ENCODE results near the gene ZBTB16. TPM values are rescaled to one million over a fixed set of nuclear protein-coding genes. Genes with fewer than 3 reads are reported as not detected.

Gene ZBTB16
- total and polyA plus RNA-seq, 7 experiments from 2014 or later: 3.0 to 22.1 (median 7.2) TPM

DNA sequence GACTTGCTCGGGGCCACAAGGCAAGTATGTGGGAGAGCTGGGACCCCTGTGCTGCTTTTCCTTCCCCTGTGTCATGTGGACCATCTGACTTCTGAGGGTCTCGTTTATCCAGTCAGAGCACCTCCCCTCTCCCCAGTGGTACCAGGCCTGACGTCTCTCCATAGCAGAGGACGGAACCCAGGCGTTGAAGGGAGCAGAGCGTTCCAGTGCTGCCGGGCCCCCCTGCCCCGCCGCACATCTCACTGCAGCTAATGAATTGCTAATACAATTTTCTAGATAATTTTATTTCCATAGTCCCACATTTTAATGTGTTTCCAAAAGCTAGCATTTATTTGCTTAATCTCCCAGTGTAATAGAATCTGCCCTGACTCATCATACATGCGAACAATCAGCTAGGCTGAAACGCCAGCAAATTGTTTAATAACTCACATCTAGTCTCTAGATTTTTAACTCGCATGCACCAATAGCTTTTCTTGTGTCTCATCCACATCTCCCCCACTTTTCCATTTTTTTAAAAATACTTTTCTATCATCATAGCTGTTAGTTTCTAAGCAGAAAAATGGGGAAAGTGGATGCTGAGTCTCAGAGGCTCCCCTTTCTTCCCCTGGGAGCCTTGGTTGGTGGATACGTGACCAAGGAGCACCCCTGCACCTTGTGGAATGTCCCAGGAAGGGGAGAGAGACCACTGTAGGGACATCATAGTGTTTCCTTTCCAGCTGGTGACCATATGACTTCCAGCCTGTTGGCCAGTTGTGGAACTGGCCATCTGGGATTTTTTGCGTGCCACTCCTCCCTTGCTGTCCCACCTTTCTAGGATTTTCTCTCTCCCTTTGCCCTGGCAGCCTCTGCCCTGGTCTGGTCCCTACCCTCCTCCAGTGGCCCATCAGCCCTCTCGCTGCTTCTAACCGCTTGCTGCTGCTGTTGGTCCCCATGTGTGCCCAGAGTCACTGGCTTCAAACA is 178.1 kb downstream of the ZBTB16 start:
- H3K4me3 Mint-ChIP-seq: no peak overlapping the region
- H3K36me3 Mint-ChIP-seq: no peaks in the 10 kb centered on the region
- peaks cover 0 to 40% (median 0%) of the 10 kb centered on the region in 5 donors for H3K27me3 Mint-ChIP-seq
- CTCF ChIA-PET: interaction anchor here (1.4 kb wide), 1 partner anchor 12 kb away, joined by 3 read pairs; no protein-coding TSS in a partner anchor
- no peaks in the 10 kb centered on the region for H3K27me3 ChIP-seq (ENCODE audit: control insufficient read depth in 2 of 2, insufficient read depth in 2 of 2, low read length in 2 of 2)
- H3K4me3 ChIP-seq (ENCODE audit: low read length): no peak overlapping the region
- H3K4me1 ChIP-seq (ENCODE audit: control insufficient read depth in 2 of 2, insufficient read depth in 2 of 2, low read length in 2 of 2): no peaks in the 10 kb centered on the region
- no peak overlapping the region for H3K27ac ChIP-seq (ENCODE audit: low read depth, low read length)
- H3K9me3 ChIP-seq (ENCODE audit: control insufficient read depth in 2 of 3, low read length in 3 of 3): no peaks in the 10 kb centered on the region
- H3K27ac Mint-ChIP-seq: peak overlapping the region in 1 of 9 donors; percentile 17
- H3K9me3 Mint-ChIP-seq: no peaks in the 10 kb centered on the region
- intact Hi-C loops (cut with micrococcal nuclease): no loop called here
- peaks cover 0 to 12% (median 0%) of the 10 kb centered on the region in 7 donors for H3K4me1 Mint-ChIP-seq
- POLR2A ChIA-PET: no interaction called here
- DNase-seq (no peak), ATAC-seq (no peak)
- H3K36me3 ChIP-seq (ENCODE audit: control insufficient read depth in 2 of 3, insufficient read depth in 3 of 3, low read length in 3 of 3): no peaks in the 10 kb centered on the region

DNA sequence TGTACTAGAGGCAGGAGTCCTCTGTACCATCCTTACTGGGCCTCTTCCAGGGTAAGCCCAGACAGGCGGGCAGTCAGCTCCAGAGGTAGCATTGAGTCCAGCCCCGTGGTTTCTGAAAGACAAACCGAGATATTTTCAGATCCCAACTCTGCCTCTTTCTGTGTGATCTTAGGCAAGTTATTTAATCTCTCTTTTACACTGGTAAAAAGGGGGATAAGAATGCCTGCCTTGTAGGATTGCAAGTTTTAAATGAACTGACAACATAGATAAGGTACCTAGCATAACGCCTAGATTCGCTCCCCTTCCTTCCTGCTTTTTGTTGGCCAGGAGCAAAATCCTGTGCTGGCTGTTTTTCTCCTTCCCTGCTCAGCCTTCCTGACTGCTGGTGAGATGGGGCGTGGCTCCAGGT is 180.2 kb downstream of the ZBTB16 start:
- no peak overlapping the region for H3K4me3 ChIP-seq (ENCODE audit: low read length)
- no peaks in the 10 kb centered on the region for H3K9me3 ChIP-seq (ENCODE audit: control insufficient read depth in 2 of 3, low read length in 3 of 3)
- no peaks in the 10 kb centered on the region for H3K27me3 ChIP-seq (ENCODE audit: control insufficient read depth in 2 of 2, insufficient read depth in 2 of 2, low read length in 2 of 2)
- no peaks in the 10 kb centered on the region for H3K4me1 ChIP-seq (ENCODE audit: control insufficient read depth in 2 of 2, insufficient read depth in 2 of 2, low read length in 2 of 2)
- peaks cover 0 to 7% (median 0%) of the 10 kb centered on the region in 7 donors for H3K4me1 Mint-ChIP-seq
- no peak overlapping the region for H3K27ac Mint-ChIP-seq
- ChIA-PET CTCF (no interaction called here), POLR2A (no interaction called here)
- intact Hi-C loops (cut with micrococcal nuclease): no loop called here
- no peak for ATAC-seq
- no peak for DNase-seq
- H3K9me3 Mint-ChIP-seq: no peaks in the 10 kb centered on the region
- peaks cover 0 to 31% (median 0%) of the 10 kb centered on the region in 5 donors for H3K27me3 Mint-ChIP-seq
- no peaks in the 10 kb centered on the region for H3K36me3 ChIP-seq (ENCODE audit: control insufficient read depth in 2 of 3, insufficient read depth in 3 of 3, low read length in 3 of 3)
- no peaks in the 10 kb centered on the region for H3K36me3 Mint-ChIP-seq
- H3K27ac ChIP-seq (ENCODE audit: low read depth, low read length): no peak overlapping the region
- H3K4me3 Mint-ChIP-seq: no peak overlapping the region

DNA sequence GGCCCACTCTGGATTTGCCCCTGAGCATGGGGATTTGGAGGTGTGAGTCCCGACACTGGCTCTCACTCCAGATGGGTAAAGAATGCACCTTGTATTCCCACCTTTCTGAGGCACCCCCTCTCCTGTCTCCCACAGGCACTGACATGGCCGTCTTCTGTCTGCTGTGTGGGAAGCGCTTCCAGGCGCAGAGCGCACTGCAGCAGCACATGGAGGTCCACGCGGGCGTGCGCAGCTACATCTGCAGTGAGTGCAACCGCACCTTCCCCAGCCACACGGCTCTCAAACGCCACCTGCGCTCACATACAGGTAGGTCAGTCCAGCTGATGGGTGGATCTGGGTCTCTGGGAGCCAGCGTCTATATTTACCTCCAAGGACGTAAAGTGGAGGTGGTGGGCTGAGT is 182.5 kb downstream of the ZBTB16 start:
- Histone ChIP-seq H3K4me1 (ENCODE audit: control insufficient read depth in 2 of 2, insufficient read depth in 2 of 2, low read length in 2 of 2) (no peaks in the 10 kb centered on the region), H3K27me3 (ENCODE audit: control insufficient read depth in 2 of 2, insufficient read depth in 2 of 2, low read length in 2 of 2) (no peaks in the 10 kb centered on the region), H3K4me3 (ENCODE audit: low read length) (no peak overlapping the region), H3K36me3 (ENCODE audit: control insufficient read depth in 2 of 3, insufficient read depth in 3 of 3, low read length in 3 of 3) (no peaks in the 10 kb centered on the region), H3K9me3 (ENCODE audit: control insufficient read depth in 2 of 3, low read length in 3 of 3) (no peaks in the 10 kb centered on the region), H3K27ac (ENCODE audit: low read depth, low read length) (no peak overlapping the region)
- CTCF ChIA-PET: interaction anchor here (0.9 kb wide), 1 partner anchor 12 kb away, joined by 3 read pairs; no protein-coding TSS in a partner anchor
- no peaks in the 10 kb centered on the region for H3K9me3 Mint-ChIP-seq
- H3K27ac Mint-ChIP-seq: no peak overlapping the region
- peaks cover 0 to 6% (median 0%) of the 10 kb centered on the region in 7 donors for H3K4me1 Mint-ChIP-seq
- POLR2A ChIA-PET: no interaction called here
- peaks cover 0 to 14% (median 0%) of the 10 kb centered on the region in 5 donors for H3K27me3 Mint-ChIP-seq
- ATAC-seq (no peak), DNase-seq (no peak)
- intact Hi-C loops (cut with micrococcal nuclease): no loop called here
- H3K36me3 Mint-ChIP-seq: no peaks in the 10 kb centered on the region
- no peak overlapping the region for H3K4me3 Mint-ChIP-seq

DNA sequence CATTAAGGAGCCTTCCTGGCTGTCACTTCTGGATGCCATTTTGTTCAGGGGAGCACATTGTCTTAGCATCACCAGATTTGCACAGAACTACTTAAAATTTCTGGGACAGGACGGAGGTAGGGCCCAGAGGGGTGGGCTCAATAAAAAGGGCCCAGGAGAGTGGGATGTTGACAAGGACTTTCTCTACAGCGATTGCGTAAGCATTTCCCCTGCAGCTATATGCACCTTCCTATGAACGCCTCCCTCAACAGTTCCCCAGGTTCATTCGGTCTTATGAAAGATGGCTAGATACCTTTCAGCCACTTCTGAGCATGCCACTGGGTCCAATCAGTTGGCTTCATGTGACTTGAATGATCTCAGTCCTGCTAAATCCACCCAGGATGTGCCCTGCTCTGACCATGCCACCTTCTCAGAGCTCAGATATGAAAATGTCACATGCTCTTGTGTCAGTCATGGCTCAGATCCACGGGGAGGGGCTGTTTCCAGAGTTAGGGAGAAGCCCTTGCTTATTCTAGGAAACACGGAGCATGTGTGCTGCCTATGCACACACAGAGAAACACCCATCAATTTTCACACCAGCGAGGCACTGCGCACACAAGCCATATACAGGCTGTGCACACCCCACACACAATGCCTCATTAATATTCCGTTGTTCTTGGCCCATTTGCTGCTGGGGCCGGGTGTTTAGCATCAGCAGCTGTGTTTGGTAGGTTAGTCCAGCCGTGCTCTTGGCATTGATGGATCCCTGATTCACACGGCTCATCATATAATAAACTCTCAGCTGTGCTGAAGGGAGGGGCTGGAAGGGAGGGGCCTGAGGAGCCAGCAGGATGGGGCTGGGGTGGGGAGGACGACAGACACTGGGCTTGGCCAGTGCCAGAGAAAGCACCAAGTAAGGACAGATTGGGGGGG is 184.2 kb downstream of the ZBTB16 start:
- Mint-ChIP-seq H3K27me3 (peaks cover 0 to 7% (median 0%) of the 10 kb centered on the region in 5 donors), H3K27ac (no peak overlapping the region)
- CTCF ChIA-PET: no interaction called here

DNA sequence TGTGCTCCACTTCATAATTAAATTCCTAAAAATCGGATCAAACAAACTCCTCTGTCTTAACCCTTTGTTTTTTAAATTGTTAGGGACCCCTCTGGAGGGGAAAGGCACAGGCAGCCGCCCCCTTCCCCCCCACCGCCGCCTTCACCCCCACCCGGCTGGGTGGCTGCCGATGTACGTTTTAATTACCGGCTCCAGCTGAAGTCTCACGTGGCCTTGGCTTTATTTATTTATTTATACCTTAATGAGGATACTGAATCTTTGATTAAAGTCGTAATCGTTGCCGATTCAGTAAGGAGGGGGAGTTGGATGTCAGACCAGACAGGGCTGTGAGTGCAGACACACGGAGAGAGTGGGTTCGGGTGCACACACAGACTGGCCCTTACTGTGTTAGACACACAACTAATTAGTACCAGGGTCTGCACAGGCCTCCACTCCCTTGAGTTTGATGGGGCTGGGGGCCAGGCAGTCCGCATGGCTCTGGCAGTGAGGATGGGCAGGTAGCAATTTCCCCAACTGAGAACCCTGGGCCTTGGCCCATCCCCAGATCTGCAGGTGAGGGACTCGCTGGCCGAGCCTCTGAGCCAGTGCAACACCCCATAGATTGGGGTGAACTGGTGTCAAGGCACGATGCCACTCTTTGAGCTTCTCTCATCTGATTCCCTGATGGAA is 185.3 kb downstream of the ZBTB16 start:
- DNase-seq: no peak
- H3K4me3 Mint-ChIP-seq: no peak overlapping the region
- no peak overlapping the region for H3K27ac Mint-ChIP-seq
- H3K27me3 Mint-ChIP-seq: peaks cover 0 to 5% (median 0%) of the 10 kb centered on the region in 5 donors
- peaks cover 0 to 6% (median 0%) of the 10 kb centered on the region in 7 donors for H3K4me1 Mint-ChIP-seq
- intact Hi-C loops (cut with micrococcal nuclease): no loop called here
- CTCF ChIA-PET: no interaction called here
- H3K27ac ChIP-seq (ENCODE audit: low read depth, low read length): no peak overlapping the region
- POLR2A ChIA-PET: no interaction called here
- no peaks in the 10 kb centered on the region for H3K36me3 ChIP-seq (ENCODE audit: control insufficient read depth in 2 of 3, insufficient read depth in 3 of 3, low read length in 3 of 3)
- no peaks in the 10 kb centered on the region for H3K9me3 Mint-ChIP-seq
- H3K9me3 ChIP-seq (ENCODE audit: control insufficient read depth in 2 of 3, low read length in 3 of 3): no peaks in the 10 kb centered on the region
- no peaks in the 10 kb centered on the region for H3K4me1 ChIP-seq (ENCODE audit: control insufficient read depth in 2 of 2, insufficient read depth in 2 of 2, low read length in 2 of 2)
- no peak overlapping the region for H3K4me3 ChIP-seq (ENCODE audit: low read length)
- H3K27me3 ChIP-seq (ENCODE audit: control insufficient read depth in 2 of 2, insufficient read depth in 2 of 2, low read length in 2 of 2): no peaks in the 10 kb centered on the region
- ATAC-seq: no peak
- peaks cover 0 to 5% (median 0%) of the 10 kb centered on the region in 5 donors for H3K36me3 Mint-ChIP-seq

More for the DNA sequence above, 184.2 kb downstream of the ZBTB16 start:
- peaks cover 0 to 6% (median 0%) of the 10 kb centered on the region in 7 donors for H3K4me1 Mint-ChIP-seq
- Histone ChIP-seq H3K9me3 (ENCODE audit: control insufficient read depth in 2 of 3, low read length in 3 of 3) (no peaks in the 10 kb centered on the region), H3K27me3 (ENCODE audit: control insufficient read depth in 2 of 2, insufficient read depth in 2 of 2, low read length in 2 of 2) (no peaks in the 10 kb centered on the region), H3K27ac (ENCODE audit: low read depth, low read length) (no peak overlapping the region), H3K36me3 (ENCODE audit: control insufficient read depth in 2 of 3, insufficient read depth in 3 of 3, low read length in 3 of 3) (no peaks in the 10 kb centered on the region), H3K4me1 (ENCODE audit: control insufficient read depth in 2 of 2, insufficient read depth in 2 of 2, low read length in 2 of 2) (no peaks in the 10 kb centered on the region), H3K4me3 (ENCODE audit: low read length) (no peak overlapping the region)
- ATAC-seq: no peak
- POLR2A ChIA-PET: no interaction called here
- intact Hi-C loops (cut with micrococcal nuclease): no loop called here
- DNase-seq: no peak
- H3K9me3 Mint-ChIP-seq: no peaks in the 10 kb centered on the region
- H3K36me3 Mint-ChIP-seq: peaks cover 0 to 5% (median 0%) of the 10 kb centered on the region in 5 donors
- no peak overlapping the region for H3K4me3 Mint-ChIP-seq

DNA sequence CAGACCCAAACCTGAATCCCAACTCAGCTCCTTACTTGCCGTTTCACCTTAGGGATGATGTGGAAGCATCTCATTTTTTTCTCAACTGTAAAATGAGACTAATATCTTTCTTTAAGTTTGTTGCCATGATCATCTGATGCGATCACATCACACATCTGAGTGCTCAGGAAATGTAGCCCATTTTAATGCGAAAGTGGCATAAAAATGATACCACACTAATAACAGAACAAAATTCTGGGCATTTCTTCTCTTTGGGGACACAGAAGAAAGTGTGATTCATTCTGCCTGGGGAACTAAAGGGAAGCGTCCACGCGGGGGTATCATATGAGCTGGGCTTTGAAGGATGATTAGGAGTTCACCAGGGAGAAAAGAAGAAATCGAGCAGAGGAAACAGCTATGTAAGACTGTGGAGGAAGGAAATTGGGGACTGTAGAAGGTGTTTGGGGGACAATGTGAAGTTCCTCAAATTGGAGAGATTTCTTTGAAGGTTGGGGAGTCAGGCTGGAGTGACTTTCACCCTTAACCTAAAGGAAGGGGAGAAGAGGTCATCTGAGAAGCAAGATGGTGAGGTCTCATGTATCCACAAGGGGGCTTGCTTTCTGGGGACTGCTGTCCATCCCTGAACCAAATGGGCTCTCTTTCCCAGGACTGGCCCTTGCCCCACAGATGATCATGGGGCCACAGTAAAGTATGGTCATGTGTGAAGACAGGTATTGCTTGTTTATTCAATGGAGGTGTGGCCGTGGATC is 187.0 kb downstream of the ZBTB16 start:
- POLR2A ChIA-PET: no interaction called here
- no peaks in the 10 kb centered on the region for H3K4me1 ChIP-seq (ENCODE audit: control insufficient read depth in 2 of 2, insufficient read depth in 2 of 2, low read length in 2 of 2)
- H3K27ac Mint-ChIP-seq: no peak overlapping the region
- peaks cover 0 to 6% (median 0%) of the 10 kb centered on the region in 7 donors for H3K4me1 Mint-ChIP-seq
- no peak for DNase-seq
- peaks cover 0 to 9% (median 4%) of the 10 kb centered on the region in 5 donors for H3K36me3 Mint-ChIP-seq
- no peaks in the 10 kb centered on the region for H3K9me3 Mint-ChIP-seq
- H3K27me3 ChIP-seq (ENCODE audit: control insufficient read depth in 2 of 2, insufficient read depth in 2 of 2, low read length in 2 of 2): no peaks in the 10 kb centered on the region
- no peaks in the 10 kb centered on the region for H3K9me3 ChIP-seq (ENCODE audit: control insufficient read depth in 2 of 3, low read length in 3 of 3)
- H3K4me3 Mint-ChIP-seq: no peak overlapping the region
- H3K27ac ChIP-seq (ENCODE audit: low read depth, low read length): no peak overlapping the region
- CTCF ChIA-PET: interaction anchor here (1.4 kb wide), 1 partner anchor 14 kb away, joined by 4 read pairs; no protein-coding TSS in a partner anchor
- H3K27me3 Mint-ChIP-seq: peaks cover 0 to 8% (median 0%) of the 10 kb centered on the region in 5 donors
- ATAC-seq: no peak
- intact Hi-C loops (cut with micrococcal nuclease): no loop called here
- H3K36me3 ChIP-seq (ENCODE audit: control insufficient read depth in 2 of 3, insufficient read depth in 3 of 3, low read length in 3 of 3): no peaks in the 10 kb centered on the region
- H3K4me3 ChIP-seq (ENCODE audit: low read length): no peak overlapping the region

Data from naive thymus-derived CD4-positive, alpha-beta T cell (primary cell).